Measurements from ENCODE around the gene BFSP1. TPM values are rescaled to one million over a fixed set of nuclear protein-coding genes. Genes with fewer than 3 reads are reported as not detected.

BFSP1 gene
- total and polyA plus RNA-seq, 2 experiments from 2014 or later: 2.0 to 2.3 TPM

GRCh38 chr20:17568045-17568788, 37.0 kb upstream of the BFSP1 start:
- H3K27ac ChIP-seq: peak overlapping the region; percentile 99
- no peaks in the 10 kb centered on the region for H3K9me3 ChIP-seq (ENCODE audit: low read depth)
- peak overlapping the region; percentile 11 for H3K4me3 ChIP-seq
- TF ChIP-seq EZH2 (IDR thresholded peaks at IDR 0.05; ENCODE audit: borderline replicate concordance): no peak
- TF ChIP-seq, protein P1, sequence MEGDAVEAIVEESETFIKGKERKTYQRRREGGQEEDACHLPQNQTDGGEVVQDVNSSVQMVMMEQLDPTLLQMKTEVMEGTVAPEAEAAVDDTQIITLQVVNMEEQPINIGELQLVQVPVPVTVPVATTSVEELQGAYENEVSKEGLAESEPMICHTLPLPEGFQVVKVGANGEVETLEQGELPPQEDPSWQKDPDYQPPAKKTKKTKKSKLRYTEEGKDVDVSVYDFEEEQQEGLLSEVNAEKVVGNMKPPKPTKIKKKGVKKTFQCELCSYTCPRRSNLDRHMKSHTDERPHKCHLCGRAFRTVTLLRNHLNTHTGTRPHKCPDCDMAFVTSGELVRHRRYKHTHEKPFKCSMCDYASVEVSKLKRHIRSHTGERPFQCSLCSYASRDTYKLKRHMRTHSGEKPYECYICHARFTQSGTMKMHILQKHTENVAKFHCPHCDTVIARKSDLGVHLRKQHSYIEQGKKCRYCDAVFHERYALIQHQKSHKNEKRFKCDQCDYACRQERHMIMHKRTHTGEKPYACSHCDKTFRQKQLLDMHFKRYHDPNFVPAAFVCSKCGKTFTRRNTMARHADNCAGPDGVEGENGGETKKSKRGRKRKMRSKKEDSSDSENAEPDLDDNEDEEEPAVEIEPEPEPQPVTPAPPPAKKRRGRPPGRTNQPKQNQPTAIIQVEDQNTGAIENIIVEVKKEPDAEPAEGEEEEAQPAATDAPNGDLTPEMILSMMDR (IDR thresholded peaks at IDR 0.05; ENCODE audit: poor library complexity): no peak
- TF ChIP-seq EZH2phosphoT487 (IDR thresholded peaks at IDR 0.05; ENCODE audit: low read depth, severe bottlenecking, unreplicated experiment): no peak
- peaks cover 25% of the 10 kb centered on the region for H4K20me1 ChIP-seq (ENCODE audit: insufficient read depth, poor library complexity, severe bottlenecking)
- no peaks in the 10 kb centered on the region for H3K27me3 ChIP-seq
- H3K9me2 ChIP-seq (replicated peaks; ENCODE audit: insufficient read depth): no peaks in the 10 kb centered on the region
- peak; percentile 6 for DNase-seq (ENCODE audit: low spot score)
- peaks cover 34% of the 10 kb centered on the region for H3K79me2 ChIP-seq
- peaks cover 14% of the 10 kb centered on the region for H3K4me1 ChIP-seq (ENCODE audit: insufficient read depth)
- 69% methylated on average over 6 of the region's 6 CpGs for WGBS (ENCODE audit: low lambda C conversion rate, missing lambda C conversion rate)
- H2AFZ ChIP-seq: no peak overlapping the region
- no peaks in the 10 kb centered on the region for H3K36me3 ChIP-seq (replicated peaks; ENCODE audit: insufficient read depth, low read depth)
- peak overlapping the region; percentile 85 for H3K4me2 ChIP-seq

DNA sequence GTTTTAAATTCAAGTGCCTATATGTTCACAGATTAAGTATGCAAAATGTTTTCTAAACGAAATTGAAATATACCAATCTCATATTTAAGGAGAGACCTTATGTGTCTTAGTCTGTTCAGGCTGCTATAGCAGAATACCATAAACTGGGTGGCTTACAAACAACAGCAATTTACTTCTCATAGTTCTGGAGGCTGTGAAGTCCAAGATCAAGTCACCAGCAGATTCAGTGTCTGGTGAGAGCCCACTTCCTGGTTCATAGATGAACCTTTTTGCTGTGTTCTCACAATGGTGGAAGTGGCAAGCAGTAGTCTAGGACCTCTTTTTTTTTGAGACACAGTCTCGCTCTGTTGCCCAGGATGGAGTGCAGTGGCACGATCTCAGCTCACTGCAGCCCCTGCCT, 35.2 kb upstream of the BFSP1 start:
- Histone ChIP-seq H3K79me2 (peaks cover 15% of the 10 kb centered on the region), H3K4me1 (ENCODE audit: insufficient read depth) (no peaks in the 10 kb centered on the region), H3K36me3 (replicated peaks; ENCODE audit: insufficient read depth, low read depth) (no peaks in the 10 kb centered on the region), H3K27me3 (no peaks in the 10 kb centered on the region), H2AFZ (no peak overlapping the region), H3K9me2 (replicated peaks; ENCODE audit: insufficient read depth) (no peaks in the 10 kb centered on the region), H3K27ac (no peak overlapping the region), H3K9me3 (ENCODE audit: low read depth) (no peaks in the 10 kb centered on the region), H3K4me3 (no peak overlapping the region), H3K4me2 (no peak overlapping the region), H4K20me1 (ENCODE audit: insufficient read depth, poor library complexity, severe bottlenecking) (peaks cover 7% of the 10 kb centered on the region)
- 93% methylated on average over 3 of the region's 3 CpGs for WGBS (ENCODE audit: low lambda C conversion rate, missing lambda C conversion rate)
- no peak for DNase-seq (ENCODE audit: low spot score)
- no peak for TF ChIP-seq EZH2phosphoT487 (IDR thresholded peaks at IDR 0.05; ENCODE audit: low read depth, severe bottlenecking, unreplicated experiment)
- TF ChIP-seq EZH2 (IDR thresholded peaks at IDR 0.05; ENCODE audit: borderline replicate concordance): no peak
- TF ChIP-seq, protein P1 (IDR thresholded peaks at IDR 0.05; ENCODE audit: poor library complexity): no peak

- no peak for TF ChIP-seq EZH2 (IDR thresholded peaks at IDR 0.05; ENCODE audit: borderline replicate concordance)
- TF ChIP-seq, protein P1 (IDR thresholded peaks at IDR 0.05; ENCODE audit: poor library complexity): no peak
- TF ChIP-seq EZH2phosphoT487 (IDR thresholded peaks at IDR 0.05; ENCODE audit: low read depth, severe bottlenecking, unreplicated experiment): no peak
- no peak overlapping the region for H2AFZ ChIP-seq
- WGBS (ENCODE audit: low lambda C conversion rate, missing lambda C conversion rate): 71% methylated on average over 4 of the region's 4 CpGs
- H3K4me2 ChIP-seq: no peak overlapping the region
- H4K20me1 ChIP-seq (ENCODE audit: insufficient read depth, poor library complexity, severe bottlenecking): no peaks in the 10 kb centered on the region
- no peaks in the 10 kb centered on the region for H3K4me1 ChIP-seq (ENCODE audit: insufficient read depth)
- peaks cover 6% of the 10 kb centered on the region for H3K79me2 ChIP-seq
- no peak overlapping the region for H3K27ac ChIP-seq
- no peak overlapping the region for H3K4me3 ChIP-seq
- no peak for DNase-seq (ENCODE audit: low spot score)
- no peaks in the 10 kb centered on the region for H3K36me3 ChIP-seq (replicated peaks; ENCODE audit: insufficient read depth, low read depth)
- no peaks in the 10 kb centered on the region for H3K9me2 ChIP-seq (replicated peaks; ENCODE audit: insufficient read depth)
- no peaks in the 10 kb centered on the region for H3K9me3 ChIP-seq (ENCODE audit: low read depth)
- no peaks in the 10 kb centered on the region for H3K27me3 ChIP-seq
Observed at GRCh38 chr20:17565169-17565845, 34.1 kb upstream of the BFSP1 start.

Measured in hepatocyte (in vitro differentiated cells).